DMS153 treated with DMSO at 0.1 percent for 48 hours (cell line): ENCODE data around the gene AKT3.

Source experiments
- DNase-seq: peaks from one replicate; lab custom pipeline; 2025; ENCODE audit not compliant: unreplicated experiment; lab: John Stamatoyannopoulos, UW

AKT3 gene

DNA sequence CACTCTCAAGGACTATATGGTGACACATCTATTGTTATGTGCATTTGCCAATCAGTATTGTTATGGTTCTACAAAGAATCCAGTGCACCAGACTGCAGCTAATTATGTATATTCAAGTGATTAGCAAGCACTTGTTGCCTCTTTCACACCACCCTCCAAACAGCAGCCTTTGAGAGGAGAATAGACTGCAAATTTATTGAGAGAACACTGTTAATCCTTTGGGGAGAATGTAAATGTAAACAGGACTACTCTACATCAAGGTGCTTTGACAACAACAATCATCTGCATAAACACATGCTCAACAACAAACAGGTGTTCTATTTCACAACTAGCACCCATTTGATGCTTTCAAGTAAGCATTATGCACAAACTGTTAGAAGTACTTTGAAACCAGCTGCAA is 117.4 kb downstream of the AKT3 start:
- DNase-seq, result peak; percentile 97

GRCh38 chr1:243731974-243732625 is 117.9 kb downstream of the AKT3 start:
- DNase-seq, result no peak

DNA sequence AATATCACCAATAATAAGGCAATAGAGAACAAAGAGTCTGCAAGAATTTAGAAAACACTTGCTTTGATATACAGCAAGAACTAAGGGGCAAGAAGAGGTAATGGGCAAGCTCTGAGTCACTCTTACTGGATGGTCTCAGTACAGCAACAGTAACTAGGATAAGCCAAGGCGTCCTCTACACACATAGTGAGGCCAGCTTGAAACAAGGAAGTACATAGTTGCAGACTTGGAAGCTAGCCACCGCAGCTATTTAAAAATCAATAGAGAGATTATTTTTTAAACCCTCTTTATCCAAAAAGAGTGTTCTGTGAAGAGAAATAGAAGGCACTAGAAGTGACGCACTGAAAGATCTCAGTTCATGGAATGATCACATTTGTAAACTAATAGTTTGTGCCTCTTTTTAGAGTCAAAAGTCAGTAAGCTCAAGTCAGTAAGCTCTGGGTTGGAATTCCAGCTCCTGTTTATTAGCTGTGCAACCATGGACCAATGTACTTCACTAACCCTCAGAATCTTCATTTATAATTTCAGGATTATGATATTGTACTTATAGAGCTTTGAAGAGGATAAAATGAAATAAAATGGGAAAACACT is 118.6 kb downstream of the AKT3 start:
- DNase-seq, result peak; percentile 60

DNA sequence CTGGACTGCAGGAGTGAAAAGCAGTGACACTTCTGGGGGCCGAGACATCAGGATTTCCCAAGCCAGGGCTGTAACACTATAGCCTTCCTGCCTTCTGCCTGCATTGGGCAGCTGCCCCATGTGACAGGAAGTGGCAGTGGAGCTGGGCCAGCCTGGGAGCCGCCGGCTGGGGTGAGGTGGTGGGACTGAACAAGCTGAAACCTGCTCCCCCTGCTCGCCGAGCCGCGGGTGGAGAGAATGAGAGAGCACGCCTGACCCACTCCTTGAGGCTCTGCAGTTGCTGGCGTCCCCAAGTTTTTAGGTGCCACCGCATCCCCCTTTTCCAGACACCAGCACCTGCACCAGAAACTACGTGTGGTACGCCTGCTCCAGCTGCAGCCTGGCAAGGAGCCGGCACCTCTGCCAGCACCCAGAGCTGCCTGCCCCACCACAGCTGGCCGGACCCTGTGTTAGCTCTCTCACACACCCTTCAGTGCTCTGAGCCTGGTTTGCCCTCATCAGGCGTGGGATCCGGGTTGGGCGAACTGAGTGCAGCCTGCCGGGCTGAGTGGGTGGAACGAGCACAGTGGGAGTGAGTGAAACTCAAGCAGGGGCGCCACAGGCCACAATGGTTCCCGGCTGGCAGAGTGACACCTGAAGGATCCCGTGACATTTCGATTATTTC is 119.4 kb downstream of the AKT3 start:
- no peak for DNase-seq

- no peak for DNase-seq
Observed at GRCh38 chr1:243729956-243730355, 120.1 kb downstream of the AKT3 start.

GRCh38 chr1:243727503-243728203 is 122.4 kb downstream of the AKT3 start:
- no peak for DNase-seq

- DNase-seq, result no peak
Observed at GRCh38 chr1:243726806-243727502, 123.1 kb downstream of the AKT3 start.

GRCh38 chr1:243725846-243726245 is 124.2 kb downstream of the AKT3 start:
- DNase-seq, result no peak

DNA sequence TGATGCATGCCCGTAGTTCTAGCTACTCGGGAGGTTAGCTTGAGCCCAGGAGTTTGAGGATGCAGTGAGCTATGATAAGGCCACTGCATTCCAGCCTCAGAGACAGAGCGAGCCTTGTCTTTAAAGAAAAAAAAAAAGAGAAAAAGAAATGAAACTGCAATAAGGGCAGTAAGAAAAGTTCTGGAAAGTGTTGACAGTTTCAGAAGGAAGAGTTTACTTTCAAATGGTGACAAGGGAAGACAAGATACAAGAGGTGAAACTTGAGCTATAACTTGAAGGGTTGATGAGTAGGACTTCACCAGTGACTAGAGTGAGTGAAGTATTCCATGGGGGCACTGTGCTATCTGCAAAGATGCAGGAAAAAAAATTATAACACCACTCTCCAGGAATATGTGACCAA is 125.0 kb downstream of the AKT3 start:
- no peak for DNase-seq

DNA sequence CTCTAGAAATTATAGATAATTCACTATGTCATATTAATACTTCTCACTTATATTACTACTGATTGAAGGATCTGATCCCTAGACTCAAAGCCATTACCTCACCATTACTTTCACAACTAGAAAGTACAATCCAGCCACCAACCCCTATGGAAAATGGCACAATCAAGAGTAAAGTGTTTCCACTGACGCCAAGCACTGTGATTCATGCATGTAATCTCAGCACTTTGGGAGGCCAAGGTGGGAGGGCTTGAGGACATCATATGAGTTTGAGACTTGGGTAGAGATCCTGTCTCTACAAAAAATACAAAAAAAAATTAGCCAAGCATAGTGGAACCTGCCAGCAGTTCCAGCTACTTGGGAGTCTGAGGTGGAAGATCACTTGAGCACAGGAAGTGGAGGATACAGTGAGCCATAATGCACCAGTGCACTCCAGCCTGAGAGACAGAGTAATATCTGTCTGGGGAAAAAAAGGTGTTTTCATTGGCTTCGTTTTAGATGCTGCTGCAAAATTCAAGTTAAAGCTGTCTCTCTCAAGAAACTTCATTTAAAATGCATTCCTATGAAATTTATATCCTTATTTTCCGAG is 126.5 kb downstream of the AKT3 start:
- DNase-seq, result no peak

DNA sequence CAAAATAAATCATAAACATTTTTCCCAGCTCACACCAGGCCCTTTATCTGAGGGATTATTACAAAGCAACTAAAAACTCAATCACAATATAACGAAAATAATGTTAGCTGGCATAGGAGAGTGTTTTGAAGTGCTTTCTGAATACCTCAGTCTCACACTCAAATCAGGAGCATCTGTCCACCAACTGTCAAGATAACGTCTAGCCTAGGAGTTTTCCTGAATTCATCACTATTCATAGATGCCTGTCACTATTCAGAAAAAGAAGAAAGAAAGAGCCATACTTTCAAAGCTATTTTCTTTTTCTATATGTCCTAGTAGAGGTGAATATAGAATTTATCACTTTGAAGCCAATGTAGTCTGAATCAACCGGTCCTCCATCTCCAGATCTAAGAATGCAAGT is 127.0 kb downstream of the AKT3 start:
- DNase-seq, result no peak

DNA sequence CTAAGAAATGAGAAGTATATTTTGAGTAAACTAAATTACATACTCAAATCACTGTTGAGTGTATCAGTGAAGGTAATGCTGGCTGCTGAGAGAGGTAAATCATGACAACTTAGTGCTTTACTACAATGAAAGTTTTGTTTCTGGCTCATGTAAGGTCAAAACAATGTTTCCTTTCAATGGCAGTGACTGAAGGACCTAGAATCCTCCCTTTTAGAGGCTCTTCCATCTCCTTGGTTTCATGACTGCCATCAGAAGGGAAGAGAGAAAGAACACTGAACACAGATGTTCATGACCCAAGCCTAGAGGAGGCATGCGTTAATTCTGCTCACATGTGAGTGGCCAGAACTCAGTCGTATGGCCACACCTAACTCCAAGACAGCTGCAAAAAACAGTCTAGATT is 130.6 kb downstream of the AKT3 start:
- DNase-seq, result no peak

GRCh38 chr1:243718893-243719292 is 131.2 kb downstream of the AKT3 start:
- DNase-seq, result no peak

DNA sequence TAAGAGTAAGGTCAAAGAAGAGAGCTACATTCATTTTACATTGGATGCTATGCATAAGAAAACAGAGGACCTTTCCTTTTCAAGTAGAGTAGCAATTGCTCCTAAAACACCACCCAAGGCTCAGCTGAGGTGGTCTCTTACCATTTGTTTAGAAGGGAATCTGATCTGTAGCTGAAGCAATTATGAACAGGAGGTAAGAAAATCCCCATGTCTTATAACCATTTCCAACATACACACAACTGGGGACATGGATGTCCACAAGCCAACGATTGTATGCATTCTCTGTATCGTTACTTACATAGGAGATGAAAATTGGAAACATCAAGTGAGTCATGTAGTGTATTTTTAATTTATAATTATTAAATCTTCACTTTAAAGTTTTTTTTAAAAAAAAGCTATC is 132.0 kb downstream of the AKT3 start:
- no peak for DNase-seq

GRCh38 chr1:243716906-243717305 is 133.1 kb downstream of the AKT3 start:
- no peak for DNase-seq

DNA sequence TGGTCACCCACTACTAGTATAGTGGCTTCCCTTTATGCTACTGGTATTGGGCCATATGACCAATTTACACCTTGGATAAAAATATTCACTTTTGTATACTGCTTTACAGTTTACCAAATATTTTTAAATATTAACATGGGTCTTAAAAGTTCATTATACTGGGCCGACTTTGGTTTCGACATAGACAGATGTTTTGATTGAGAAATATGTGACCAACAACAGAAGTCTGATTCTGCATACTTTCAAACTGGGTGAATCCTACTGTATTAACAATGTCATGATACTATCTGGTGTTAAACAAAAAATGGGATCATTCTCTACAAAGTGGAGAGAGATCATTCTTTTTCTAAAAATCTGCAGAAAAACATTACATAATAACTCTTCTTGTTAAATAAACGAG is 134.8 kb downstream of the AKT3 start:
- DNase-seq, result no peak

DNA sequence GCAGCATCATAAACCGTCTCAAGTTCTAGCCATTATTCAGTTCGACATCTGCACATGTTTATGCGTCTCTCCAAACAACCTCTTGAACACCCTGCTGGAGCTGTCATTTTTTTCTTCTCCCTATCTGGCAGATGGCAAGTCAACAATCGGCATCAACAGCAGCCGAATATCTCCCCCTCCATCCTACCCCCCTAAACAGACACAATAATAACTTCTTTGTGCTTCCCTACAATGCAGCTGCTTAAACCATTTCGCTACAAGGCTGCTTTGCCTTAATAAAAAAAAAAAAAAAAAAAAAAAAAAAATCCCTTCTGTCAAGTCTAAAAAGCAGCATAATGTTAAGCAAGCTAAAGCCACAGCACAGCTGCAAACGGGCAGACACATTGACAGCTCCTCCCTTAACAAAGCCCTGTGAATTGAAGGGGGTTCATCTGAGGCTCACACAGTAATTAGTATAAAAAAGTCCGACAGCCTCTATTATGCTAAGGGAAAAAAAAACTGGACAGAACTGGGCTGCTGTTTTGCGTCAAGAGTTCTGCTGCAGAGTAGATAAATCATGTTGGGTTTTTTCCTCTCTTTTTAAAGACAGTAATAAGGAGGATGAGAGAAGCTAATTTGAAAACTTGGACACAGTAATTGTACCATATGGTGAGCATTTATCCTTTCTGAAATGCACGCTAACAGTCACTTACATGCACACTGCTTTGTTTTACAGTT is 136.4 kb downstream of the AKT3 start:
- DNase-seq, result peak; percentile 99

DNA sequence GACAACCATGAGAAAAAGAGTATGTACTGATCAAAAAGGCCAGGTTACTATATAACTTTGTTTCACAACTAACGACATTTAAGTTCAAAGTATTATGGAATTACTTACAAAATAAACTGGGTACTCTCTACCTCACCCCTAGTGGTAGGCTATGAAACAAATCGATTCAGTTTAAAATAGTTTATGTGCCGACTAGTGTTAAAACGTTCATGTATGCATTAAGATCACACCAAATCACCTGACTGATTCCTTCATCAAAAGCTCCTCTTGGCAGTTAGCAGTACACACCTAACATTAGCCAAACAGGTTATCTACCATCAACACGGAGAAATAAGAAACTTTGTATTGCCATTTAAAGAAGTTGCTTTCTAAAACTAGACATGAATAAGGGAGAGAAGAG is 137.1 kb downstream of the AKT3 start:
- DNase-seq, result peak; percentile 97

GRCh38 chr1:243712242-243712641 is 137.8 kb downstream of the AKT3 start:
- DNase-seq, result no peak

DNA sequence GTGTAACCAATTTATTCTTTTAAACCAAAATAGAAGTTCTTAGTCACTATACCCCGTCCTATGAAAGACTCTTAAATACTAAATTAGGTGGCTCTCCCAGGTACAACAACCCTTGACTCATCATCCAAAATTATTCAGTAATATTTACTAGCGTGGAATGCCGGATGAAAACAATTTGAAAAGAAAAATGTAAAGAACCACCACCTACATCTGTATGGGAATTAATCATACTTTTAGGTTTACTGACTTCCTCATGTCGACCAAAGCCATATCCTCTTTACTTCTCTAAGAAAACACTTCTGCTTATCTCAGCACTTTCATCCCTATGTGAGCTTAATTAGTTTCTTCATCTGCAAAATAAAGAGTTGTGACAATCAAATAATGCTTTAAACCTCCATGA is 139.6 kb downstream of the AKT3 start:
- no peak for DNase-seq
